ENCODE data around the gene WDR83.

DNA sequence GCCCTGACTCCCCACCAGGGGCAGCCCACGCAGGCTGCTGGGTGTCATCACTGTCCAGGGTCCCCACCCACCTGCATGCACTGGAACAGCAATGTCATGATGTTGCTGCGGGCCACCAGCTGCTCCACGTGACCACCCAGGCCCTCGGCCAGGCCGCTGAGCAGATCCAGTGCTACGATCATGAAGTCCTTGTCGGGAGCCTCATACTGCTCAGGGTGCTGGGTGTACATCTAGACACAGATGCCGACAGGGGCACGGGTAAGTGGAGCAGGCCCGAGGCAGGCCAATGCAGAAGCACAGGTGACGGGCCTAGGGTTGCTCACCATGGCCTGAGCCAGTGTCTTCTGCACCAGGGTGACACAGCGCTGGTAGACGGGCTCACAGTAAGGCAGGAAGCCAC is 38.6 kb downstream of the WDR83 start:
- TF ChIP-seq, protein P1, sequence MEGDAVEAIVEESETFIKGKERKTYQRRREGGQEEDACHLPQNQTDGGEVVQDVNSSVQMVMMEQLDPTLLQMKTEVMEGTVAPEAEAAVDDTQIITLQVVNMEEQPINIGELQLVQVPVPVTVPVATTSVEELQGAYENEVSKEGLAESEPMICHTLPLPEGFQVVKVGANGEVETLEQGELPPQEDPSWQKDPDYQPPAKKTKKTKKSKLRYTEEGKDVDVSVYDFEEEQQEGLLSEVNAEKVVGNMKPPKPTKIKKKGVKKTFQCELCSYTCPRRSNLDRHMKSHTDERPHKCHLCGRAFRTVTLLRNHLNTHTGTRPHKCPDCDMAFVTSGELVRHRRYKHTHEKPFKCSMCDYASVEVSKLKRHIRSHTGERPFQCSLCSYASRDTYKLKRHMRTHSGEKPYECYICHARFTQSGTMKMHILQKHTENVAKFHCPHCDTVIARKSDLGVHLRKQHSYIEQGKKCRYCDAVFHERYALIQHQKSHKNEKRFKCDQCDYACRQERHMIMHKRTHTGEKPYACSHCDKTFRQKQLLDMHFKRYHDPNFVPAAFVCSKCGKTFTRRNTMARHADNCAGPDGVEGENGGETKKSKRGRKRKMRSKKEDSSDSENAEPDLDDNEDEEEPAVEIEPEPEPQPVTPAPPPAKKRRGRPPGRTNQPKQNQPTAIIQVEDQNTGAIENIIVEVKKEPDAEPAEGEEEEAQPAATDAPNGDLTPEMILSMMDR (IDR thresholded peaks at IDR 0.05), result no peak
- no peak for TF ChIP-seq POLR2A (IDR thresholded peaks at IDR 0.05)

Measured in uterus (tissue), 2 donors.